GM12873 (cell line): ENCODE measurements around the gene ABHD2.

Experiments
- TF ChIP-seq, protein P1 (sequence below): IDR thresholded peaks from 2 replicates; pipeline ENCODE4 v1.5.1; 2012; ENCODE audit warnings: low read depth, mild to moderate bottlenecking, moderate library complexity, low read length, control low read depth; ENCODE audit not compliant: insufficient read depth; ENCODE audit errors: missing control alignments

The ABHD2 gene

DNA sequence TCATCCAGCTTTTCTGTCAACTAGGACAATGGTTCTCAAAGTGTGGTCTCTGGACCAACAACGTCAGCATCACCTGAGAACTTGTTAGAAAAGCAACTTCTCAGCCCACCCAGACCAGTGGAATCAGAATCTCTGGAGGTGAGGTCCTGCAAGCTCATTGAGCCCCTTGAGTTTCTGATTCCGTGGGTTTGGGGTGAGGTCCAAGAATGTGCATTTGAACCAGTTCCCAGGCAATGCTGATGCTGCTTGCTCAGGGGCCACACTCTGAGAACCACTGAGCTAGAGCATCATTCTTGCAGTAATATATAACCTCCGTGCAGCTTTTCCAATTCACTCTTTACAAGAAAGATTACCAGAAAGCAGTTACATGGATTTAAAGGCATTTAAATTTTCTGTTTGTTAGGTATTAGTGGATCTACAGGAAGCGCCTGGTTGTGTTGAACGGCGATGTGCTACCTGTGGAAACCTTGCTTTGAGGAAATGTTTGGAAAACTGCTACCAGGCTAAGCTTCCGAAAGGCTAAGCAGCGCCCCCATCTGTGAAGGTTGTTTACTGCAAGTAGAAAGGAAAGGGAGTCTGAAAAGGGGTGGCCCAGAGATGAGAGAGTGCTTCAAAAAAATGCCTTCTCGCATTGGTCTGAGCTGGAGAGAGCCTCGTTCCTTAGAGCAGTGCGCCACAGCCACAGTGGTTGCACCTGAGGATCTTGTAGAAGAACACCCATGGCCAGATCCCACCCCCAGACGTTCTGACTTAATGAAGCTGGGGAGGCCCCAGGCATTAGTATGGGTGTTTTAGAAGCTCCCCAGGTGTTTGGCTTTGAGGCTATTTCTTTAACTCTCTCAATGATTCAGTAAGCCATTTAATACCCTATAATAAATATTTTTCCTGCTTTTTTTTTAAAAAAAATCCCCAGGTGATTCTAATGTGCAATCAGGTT lies 83.1 kb downstream of the ABHD2 start:
- TF ChIP-seq, protein P1, sequence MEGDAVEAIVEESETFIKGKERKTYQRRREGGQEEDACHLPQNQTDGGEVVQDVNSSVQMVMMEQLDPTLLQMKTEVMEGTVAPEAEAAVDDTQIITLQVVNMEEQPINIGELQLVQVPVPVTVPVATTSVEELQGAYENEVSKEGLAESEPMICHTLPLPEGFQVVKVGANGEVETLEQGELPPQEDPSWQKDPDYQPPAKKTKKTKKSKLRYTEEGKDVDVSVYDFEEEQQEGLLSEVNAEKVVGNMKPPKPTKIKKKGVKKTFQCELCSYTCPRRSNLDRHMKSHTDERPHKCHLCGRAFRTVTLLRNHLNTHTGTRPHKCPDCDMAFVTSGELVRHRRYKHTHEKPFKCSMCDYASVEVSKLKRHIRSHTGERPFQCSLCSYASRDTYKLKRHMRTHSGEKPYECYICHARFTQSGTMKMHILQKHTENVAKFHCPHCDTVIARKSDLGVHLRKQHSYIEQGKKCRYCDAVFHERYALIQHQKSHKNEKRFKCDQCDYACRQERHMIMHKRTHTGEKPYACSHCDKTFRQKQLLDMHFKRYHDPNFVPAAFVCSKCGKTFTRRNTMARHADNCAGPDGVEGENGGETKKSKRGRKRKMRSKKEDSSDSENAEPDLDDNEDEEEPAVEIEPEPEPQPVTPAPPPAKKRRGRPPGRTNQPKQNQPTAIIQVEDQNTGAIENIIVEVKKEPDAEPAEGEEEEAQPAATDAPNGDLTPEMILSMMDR: peak; percentile 79

DNA sequence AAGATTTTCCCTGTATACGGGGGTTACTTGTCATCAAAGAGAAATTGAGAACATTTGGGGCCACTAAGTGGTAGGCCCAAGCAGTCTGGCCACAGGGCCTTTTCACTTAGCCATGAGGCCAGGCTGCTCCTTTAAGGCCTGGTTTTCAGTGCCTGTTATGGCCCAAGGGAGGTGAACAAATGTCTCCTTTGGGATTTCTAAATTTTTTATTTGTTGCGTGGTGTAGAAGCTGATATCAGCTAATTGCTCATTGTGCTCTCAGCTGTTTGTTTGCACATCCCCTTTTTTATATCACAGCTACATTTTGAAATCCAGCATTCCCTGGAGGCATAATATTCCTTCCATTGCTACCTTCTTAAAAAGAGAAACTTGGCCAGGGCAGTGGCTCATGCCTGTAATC lies 84.7 kb downstream of the ABHD2 start:
- TF ChIP-seq, protein P1: no peak

DNA sequence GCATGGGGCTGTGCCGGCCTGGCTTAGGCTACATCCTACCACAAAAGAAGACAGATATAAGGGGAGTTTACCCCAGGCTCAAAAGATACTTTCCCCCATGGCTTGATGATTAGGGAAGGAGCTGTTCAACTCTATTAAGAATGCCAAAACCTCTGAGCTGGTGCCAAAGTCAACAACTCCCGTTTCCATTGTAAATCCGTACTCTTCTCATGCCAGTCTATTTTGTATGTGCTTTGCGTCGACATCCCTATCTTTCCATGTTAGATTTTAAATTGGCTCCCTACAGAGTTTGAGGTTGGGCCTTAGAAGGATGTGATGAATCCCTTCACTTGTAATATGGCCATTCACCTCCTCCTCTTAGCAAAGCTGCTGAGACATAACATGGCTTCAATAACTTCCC lies 86.2 kb downstream of the ABHD2 start:
- TF ChIP-seq, protein P1: no peak

DNA sequence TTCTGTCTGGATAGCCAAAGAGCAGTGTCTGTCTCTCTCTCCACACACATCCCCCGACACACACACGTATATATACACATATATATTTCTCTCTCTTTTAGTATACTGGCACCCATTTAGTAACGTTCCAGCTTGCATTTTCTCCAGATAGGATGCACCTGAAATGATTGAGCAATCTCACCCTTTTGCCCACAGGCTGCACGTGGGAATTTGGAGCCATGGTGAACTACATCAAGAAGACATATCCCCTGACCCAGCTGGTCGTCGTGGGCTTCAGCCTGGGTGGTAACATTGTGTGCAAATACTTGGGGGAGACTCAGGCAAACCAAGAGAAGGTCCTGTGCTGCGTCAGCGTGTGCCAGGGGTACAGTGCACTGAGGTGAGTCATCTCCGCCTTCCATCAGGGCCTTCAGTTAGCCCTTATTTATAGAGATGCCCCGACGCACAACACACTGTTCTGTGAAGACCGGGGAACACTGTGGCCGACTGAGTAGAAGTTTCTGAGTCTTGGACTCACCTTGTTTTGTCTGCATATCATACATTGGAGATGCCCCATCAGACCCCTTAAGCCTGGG lies 87.4 kb downstream of the ABHD2 start:
- TF ChIP-seq, protein P1: no peak

DNA sequence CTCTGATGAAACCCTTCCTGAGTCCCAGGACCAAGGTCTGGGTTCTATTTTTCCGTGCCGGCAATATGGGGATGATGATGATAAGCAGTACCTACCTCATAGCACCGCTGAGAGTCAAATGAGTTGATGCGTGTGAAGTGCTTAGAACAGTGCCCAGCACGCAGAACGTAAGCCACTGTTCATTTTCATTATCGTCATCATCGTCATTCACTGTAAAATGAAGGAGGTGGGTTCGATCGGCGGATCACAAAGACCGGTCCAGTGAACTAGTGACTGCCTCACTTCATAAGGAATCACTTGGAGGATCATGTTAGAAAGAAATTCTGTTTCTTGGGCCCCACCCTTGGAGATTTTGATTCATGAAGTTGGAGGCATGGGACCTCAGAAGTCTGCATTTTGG lies 88.9 kb downstream of the ABHD2 start:
- TF ChIP-seq, protein P1: no peak

DNA sequence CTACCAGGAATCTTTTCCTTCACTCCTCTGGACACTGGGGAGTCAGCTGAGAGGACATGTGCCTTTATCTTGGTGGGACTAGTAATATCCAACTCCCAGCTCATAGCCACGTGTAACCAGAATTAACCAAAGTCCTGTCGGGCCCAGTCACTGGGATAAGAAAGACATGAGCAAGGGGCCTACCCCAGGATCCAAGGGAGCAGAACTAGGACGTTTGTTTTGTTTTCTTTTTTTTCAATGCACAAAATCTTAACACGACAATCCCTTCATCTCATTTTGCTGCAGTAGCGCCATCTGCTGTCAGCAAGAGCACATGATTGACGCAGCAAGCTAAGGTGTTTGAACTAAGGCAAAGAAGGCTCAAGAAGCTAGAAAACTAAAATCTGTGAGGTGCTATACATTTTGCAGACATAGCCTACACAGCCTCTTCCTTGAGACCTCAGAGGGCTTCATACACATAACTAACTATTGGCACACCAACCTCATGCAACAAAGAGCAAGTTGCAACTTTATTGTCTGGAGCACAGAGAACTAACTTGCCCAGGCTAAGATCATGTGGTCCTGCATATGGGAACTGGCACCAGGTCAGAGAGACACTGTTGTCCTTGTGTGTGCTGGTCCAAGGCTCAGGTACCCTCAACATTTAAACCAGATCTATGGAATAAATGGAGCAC lies 89.5 kb downstream of the ABHD2 start:
- TF ChIP-seq, protein P1: peak; percentile 87
